ENCODE results near the gene POC1A. TPM values are rescaled to one million over a fixed set of nuclear protein-coding genes. Genes with fewer than 3 reads are reported as not detected.

Gene POC1A
- total and polyA plus RNA-seq, 2 experiments from 2014 or later = 19.1 to 26.7 TPM

DNA sequence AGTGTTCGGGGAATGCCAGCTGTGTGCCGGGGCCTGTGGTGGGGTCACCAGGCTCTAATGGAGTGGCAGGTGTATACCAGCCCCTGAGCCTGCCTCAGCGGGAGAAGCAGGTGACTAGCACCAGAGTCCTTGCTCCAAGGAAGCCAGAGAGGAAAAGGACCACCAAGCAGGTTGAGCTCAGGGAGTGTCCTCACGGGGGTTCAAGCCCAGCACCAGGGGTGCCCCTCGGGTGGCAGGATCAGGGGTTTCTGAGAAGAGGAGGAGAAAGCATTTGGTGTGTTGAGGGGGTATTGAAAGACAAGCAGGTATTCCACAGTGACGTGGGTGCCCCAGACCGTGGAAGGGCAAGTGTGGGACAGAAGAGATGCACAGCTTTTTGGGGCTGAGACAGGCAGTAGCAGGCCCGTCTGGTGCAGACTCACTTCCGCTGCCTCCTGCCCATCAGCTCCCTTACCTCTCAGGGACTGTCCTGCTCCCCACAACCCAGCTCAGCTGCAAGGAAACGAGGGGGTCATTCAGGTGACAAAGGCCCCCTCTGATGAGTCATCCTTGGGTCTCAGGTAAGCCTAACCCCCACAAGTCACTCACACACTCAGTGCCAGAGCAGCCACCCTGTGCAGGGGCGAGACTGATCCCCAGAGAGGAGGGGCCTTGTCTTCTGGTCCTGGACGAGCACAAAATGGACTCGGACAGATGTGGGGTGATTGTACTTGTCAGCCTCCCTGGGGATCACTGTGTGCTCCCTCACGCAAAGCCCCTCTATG lies 21.4 kb upstream of the POC1A start:
- Histone ChIP-seq H2AFZ (no peak overlapping the region), H3K27me3 (ENCODE audit: insufficient read depth) (no peaks in the 10 kb centered on the region), H3K27ac (ENCODE audit: low read depth) (no peak overlapping the region), H3K4me3 (no peak overlapping the region), H3K4me2 (no peak overlapping the region), H3F3A (replicated peaks; ENCODE audit: low read depth) (no peaks in the 10 kb centered on the region), H3K36me3 (ENCODE audit: insufficient read depth) (no peaks in the 10 kb centered on the region), H3K79me2 (replicated peaks; ENCODE audit: insufficient read depth) (no peaks in the 10 kb centered on the region), H3K9me2 (ENCODE audit: insufficient read depth) (no peaks in the 10 kb centered on the region), H3K4me1 (ENCODE audit: insufficient read depth) (no peaks in the 10 kb centered on the region), H4K20me1 (replicated peaks; ENCODE audit: insufficient read depth) (no peaks in the 10 kb centered on the region)
- DNase-seq (ENCODE audit: low spot score) (no peak), ATAC-seq (no peak)
- Mint-ChIP-seq H3K27me3 (ENCODE audit: insufficient read depth, low read depth, poor library complexity) (peaks cover 4% of the 10 kb centered on the region), H3K4me1 (peaks cover 23% of the 10 kb centered on the region), H3K4me3 (no peak overlapping the region), H3K9me3 (no peaks in the 10 kb centered on the region), H3K36me3 (ENCODE audit: low read depth) (no peaks in the 10 kb centered on the region; the same call in 2 of the 3 replicates), H3K27ac (no peak overlapping the region)
- TF ChIP-seq, protein P1, sequence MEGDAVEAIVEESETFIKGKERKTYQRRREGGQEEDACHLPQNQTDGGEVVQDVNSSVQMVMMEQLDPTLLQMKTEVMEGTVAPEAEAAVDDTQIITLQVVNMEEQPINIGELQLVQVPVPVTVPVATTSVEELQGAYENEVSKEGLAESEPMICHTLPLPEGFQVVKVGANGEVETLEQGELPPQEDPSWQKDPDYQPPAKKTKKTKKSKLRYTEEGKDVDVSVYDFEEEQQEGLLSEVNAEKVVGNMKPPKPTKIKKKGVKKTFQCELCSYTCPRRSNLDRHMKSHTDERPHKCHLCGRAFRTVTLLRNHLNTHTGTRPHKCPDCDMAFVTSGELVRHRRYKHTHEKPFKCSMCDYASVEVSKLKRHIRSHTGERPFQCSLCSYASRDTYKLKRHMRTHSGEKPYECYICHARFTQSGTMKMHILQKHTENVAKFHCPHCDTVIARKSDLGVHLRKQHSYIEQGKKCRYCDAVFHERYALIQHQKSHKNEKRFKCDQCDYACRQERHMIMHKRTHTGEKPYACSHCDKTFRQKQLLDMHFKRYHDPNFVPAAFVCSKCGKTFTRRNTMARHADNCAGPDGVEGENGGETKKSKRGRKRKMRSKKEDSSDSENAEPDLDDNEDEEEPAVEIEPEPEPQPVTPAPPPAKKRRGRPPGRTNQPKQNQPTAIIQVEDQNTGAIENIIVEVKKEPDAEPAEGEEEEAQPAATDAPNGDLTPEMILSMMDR (conservative IDR thresholded peaks at IDR 0.05; ENCODE audit: low read depth in 2 of 2) = no peak
- no peak for TF ChIP-seq EZH2 (IDR thresholded peaks at IDR 0.05; ENCODE audit: low read depth, unreplicated experiment)
- no peak for TF ChIP-seq POLR2AphosphoS5 (IDR thresholded peaks at IDR 0.05; ENCODE audit: low read depth)
- TF ChIP-seq CREB1 (CRISPR knock-in tag; IDR thresholded peaks at IDR 0.05; ENCODE audit: low read depth) = no peak
- TF ChIP-seq, protein P2, sequence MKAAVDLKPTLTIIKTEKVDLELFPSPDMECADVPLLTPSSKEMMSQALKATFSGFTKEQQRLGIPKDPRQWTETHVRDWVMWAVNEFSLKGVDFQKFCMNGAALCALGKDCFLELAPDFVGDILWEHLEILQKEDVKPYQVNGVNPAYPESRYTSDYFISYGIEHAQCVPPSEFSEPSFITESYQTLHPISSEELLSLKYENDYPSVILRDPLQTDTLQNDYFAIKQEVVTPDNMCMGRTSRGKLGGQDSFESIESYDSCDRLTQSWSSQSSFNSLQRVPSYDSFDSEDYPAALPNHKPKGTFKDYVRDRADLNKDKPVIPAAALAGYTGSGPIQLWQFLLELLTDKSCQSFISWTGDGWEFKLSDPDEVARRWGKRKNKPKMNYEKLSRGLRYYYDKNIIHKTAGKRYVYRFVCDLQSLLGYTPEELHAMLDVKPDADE (IDR thresholded peaks at IDR 0.05) = no peak
- TF ChIP-seq, protein P3, sequence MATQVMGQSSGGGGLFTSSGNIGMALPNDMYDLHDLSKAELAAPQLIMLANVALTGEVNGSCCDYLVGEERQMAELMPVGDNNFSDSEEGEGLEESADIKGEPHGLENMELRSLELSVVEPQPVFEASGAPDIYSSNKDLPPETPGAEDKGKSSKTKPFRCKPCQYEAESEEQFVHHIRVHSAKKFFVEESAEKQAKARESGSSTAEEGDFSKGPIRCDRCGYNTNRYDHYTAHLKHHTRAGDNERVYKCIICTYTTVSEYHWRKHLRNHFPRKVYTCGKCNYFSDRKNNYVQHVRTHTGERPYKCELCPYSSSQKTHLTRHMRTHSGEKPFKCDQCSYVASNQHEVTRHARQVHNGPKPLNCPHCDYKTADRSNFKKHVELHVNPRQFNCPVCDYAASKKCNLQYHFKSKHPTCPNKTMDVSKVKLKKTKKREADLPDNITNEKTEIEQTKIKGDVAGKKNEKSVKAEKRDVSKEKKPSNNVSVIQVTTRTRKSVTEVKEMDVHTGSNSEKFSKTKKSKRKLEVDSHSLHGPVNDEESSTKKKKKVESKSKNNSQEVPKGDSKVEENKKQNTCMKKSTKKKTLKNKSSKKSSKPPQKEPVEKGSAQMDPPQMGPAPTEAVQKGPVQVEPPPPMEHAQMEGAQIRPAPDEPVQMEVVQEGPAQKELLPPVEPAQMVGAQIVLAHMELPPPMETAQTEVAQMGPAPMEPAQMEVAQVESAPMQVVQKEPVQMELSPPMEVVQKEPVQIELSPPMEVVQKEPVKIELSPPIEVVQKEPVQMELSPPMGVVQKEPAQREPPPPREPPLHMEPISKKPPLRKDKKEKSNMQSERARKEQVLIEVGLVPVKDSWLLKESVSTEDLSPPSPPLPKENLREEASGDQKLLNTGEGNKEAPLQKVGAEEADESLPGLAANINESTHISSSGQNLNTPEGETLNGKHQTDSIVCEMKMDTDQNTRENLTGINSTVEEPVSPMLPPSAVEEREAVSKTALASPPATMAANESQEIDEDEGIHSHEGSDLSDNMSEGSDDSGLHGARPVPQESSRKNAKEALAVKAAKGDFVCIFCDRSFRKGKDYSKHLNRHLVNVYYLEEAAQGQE (IDR thresholded peaks at IDR 0.05; ENCODE audit: unreplicated experiment) = no peak
- TF ChIP-seq, protein P4, sequence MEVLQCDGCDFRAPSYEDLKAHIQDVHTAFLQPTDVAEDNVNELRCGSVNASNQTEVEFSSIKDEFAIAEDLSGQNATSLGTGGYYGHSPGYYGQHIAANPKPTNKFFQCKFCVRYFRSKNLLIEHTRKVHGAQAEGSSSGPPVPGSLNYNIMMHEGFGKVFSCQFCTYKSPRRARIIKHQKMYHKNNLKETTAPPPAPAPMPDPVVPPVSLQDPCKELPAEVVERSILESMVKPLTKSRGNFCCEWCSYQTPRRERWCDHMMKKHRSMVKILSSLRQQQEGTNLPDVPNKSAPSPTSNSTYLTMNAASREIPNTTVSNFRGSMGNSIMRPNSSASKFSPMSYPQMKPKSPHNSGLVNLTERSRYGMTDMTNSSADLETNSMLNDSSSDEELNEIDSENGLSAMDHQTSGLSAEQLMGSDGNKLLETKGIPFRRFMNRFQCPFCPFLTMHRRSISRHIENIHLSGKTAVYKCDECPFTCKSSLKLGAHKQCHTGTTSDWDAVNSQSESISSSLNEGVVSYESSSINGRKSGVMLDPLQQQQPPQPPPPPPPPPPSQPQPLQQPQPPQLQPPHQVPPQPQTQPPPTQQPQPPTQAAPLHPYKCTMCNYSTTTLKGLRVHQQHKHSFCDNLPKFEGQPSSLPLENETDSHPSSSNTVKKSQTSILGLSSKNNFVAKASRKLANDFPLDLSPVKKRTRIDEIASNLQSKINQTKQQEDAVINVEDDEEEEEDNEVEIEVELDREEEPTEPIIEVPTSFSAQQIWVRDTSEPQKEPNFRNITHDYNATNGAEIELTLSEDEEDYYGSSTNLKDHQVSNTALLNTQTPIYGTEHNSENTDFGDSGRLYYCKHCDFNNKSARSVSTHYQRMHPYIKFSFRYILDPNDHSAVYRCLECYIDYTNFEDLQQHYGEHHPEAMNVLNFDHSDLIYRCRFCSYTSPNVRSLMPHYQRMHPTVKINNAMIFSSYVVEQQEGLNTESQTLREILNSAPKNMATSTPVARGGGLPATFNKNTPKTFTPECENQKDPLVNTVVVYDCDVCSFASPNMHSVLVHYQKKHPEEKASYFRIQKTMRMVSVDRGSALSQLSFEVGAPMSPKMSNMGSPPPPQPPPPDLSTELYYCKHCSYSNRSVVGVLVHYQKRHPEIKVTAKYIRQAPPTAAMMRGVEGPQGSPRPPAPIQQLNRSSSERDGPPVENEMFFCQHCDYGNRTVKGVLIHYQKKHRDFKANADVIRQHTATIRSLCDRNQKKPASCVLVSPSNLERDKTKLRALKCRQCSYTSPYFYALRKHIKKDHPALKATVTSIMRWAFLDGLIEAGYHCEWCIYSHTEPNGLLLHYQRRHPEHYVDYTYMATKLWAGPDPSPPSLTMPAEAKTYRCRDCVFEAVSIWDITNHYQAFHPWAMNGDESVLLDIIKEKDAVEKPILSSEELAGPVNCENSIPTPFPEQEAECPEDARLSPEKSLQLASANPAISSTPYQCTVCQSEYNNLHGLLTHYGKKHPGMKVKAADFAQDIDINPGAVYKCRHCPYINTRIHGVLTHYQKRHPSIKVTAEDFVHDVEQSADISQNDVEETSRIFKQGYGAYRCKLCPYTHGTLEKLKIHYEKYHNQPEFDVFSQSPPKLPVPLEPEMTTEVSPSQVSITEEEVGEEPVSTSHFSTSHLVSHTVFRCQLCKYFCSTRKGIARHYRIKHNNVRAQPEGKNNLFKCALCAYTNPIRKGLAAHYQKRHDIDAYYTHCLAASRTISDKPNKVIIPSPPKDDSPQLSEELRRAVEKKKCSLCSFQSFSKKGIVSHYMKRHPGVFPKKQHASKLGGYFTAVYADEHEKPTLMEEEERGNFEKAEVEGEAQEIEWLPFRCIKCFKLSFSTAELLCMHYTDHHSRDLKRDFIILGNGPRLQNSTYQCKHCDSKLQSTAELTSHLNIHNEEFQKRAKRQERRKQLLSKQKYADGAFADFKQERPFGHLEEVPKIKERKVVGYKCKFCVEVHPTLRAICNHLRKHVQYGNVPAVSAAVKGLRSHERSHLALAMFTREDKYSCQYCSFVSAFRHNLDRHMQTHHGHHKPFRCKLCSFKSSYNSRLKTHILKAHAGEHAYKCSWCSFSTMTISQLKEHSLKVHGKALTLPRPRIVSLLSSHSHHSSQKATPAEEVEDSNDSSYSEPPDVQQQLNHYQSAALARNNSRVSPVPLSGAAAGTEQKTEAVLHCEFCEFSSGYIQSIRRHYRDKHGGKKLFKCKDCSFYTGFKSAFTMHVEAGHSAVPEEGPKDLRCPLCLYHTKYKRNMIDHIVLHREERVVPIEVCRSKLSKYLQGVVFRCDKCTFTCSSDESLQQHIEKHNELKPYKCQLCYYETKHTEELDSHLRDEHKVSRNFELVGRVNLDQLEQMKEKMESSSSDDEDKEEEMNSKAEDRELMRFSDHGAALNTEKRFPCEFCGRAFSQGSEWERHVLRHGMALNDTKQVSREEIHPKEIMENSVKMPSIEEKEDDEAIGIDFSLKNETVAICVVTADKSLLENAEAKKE (CRISPR knock-in tag; IDR thresholded peaks at IDR 0.05) = no peak
- TF ChIP-seq NANOG (IDR thresholded peaks at IDR 0.05; ENCODE audit: borderline replicate concordance) = no peak
- no peak for TF ChIP-seq ZNF331 (CRISPR knock-in tag; IDR thresholded peaks at IDR 0.05; ENCODE audit: low read depth)
- TF ChIP-seq ZNF114 (CRISPR knock-in tag; IDR thresholded peaks at IDR 0.05) = no peak
- no peak for TF ChIP-seq JUNB (IDR thresholded peaks at IDR 0.05; ENCODE audit: unreplicated experiment)
- TF ChIP-seq EZH2phosphoT487 (IDR thresholded peaks at IDR 0.05; ENCODE audit: unreplicated experiment) = no peak
- TF ChIP-seq STAT1 (IDR thresholded peaks at IDR 0.05; ENCODE audit: unreplicated experiment) = no peak

Data from GM23338 (cell line).